CD14-positive monocyte (primary cell): ENCODE results near the gene CEP290. TPM values are rescaled to one million over a fixed set of nuclear protein-coding genes. Genes with fewer than 3 reads are reported as not detected.

Experiments used
- DNase-seq, 3 donors: peaks; one replicate each; pipeline ENCODE4 v3.0.0-alpha.2; 2011 to 2022
- H2AFZ ChIP-seq: 2 replicates; pipeline ENCODE4 v1.6.0; 2012; ENCODE audit warnings: mild to moderate bottlenecking, low read depth, low read length, inconsistent platforms; ENCODE audit not compliant: insufficient read depth, poor library complexity, severe bottlenecking
- H3K27ac ChIP-seq, 2 donors: 1 replicate in 1 of 2; 2 replicates in 1 of 2; pipeline ENCODE4 v1.5.1; 2012 to 2013; ENCODE audit warnings: low read length in 2 of 2, control low read depth in 1 of 2, inconsistent platforms in 1 of 2, low read depth in 1 of 2, mild to moderate bottlenecking in 1 of 2
- H3K27me3 ChIP-seq, 2 donors: one replicate each; pipeline versions ENCODE4 v1.6.0 to v1.6.1; 2011 to 2013; ENCODE audit warnings: low read length in 2 of 2; ENCODE audit not compliant: control insufficient read depth in 2 of 2, insufficient read depth in 2 of 2
- H3K36me3 ChIP-seq, 2 donors: replicated peaks in 1 of 2; 1 replicate in 1 of 2; 2 replicates in 1 of 2; pipeline versions ENCODE4 v1.5.1 to v1.6.1; 2012 to 2013; ENCODE audit warnings: low read length in 2 of 2, control low read depth in 1 of 2, inconsistent platforms in 1 of 2, mild to moderate bottlenecking in 1 of 2; ENCODE audit not compliant: insufficient read depth in 2 of 2, control insufficient read depth in 1 of 2
- H3K4me1 ChIP-seq, 2 donors: 1 replicate in 1 of 2; 2 replicates in 1 of 2; pipeline versions ENCODE4 v1.5.1 to v1.6.1; 2012 to 2013; ENCODE audit warnings: low read length in 2 of 2, control low read depth in 1 of 2, inconsistent platforms in 1 of 2, mild to moderate bottlenecking in 1 of 2, moderate library complexity in 1 of 2; ENCODE audit not compliant: insufficient read depth in 2 of 2, control insufficient read depth in 1 of 2
- H3K4me2 ChIP-seq: replicated peaks from 2 replicates; pipeline ENCODE3; 2012; ENCODE audit warnings: low read length, moderate library complexity, mild to moderate bottlenecking; ENCODE audit not compliant: poor library complexity, severe bottlenecking; ENCODE audit errors: extremely low read depth
- H3K4me3 ChIP-seq, 3 experiments: fragments of 200-600 bp in 1 of 3; sonication (generic) in 1 of 3; replicated peaks in 1 of 3; 1 replicate in 2 of 3; 2 replicates in 1 of 3; pipeline ENCODE4 v1.5.1; 2011 to 2013; ENCODE audit warnings: low read length in 3 of 3, mild to moderate bottlenecking in 3 of 3, control low read depth in 2 of 3, low read depth in 2 of 3, inconsistent platforms in 1 of 3, moderate library complexity in 1 of 3
- H3K79me2 ChIP-seq: 2 replicates; pipeline ENCODE4 v1.6.0; 2012; ENCODE audit warnings: mild to moderate bottlenecking, control low read depth, inconsistent platforms, low read length, moderate library complexity; ENCODE audit not compliant: insufficient read depth
- H3K9ac ChIP-seq: 2 replicates; pipeline ENCODE4 v1.6.0; 2017; ENCODE audit warnings: low read length, mild to moderate bottlenecking; ENCODE audit not compliant: insufficient read depth, poor library complexity, severe bottlenecking
- H3K9me3 ChIP-seq, 2 donors: replicated peaks in 1 of 2; 1 replicate in 1 of 2; 2 replicates in 1 of 2; pipeline versions ENCODE4 v1.5.1 to v1.6.1; 2012 to 2013; ENCODE audit warnings: low read length in 2 of 2, control low read depth in 1 of 2; ENCODE audit not compliant: control insufficient read depth in 1 of 2, insufficient read depth in 1 of 2
- H4K20me1 ChIP-seq: 2 replicates; pipeline ENCODE4 v1.6.0; 2012; ENCODE audit warnings: mild to moderate bottlenecking, low read length, control low read depth, moderate library complexity; ENCODE audit not compliant: insufficient read depth
- H3K27ac Mint-ChIP-seq, 7 donors: one replicate each; pipeline ENCODE4 v1.8.0; 2020; ENCODE audit warnings: mild to moderate bottlenecking in 7 of 7, mixed read lengths in 7 of 7, moderate library complexity in 6 of 7, inconsistent platforms in 2 of 7
- H3K27me3 Mint-ChIP-seq, 3 donors: one replicate each; pipeline ENCODE4 v1.8.0; 2021 to 2022; ENCODE audit warnings: low read depth in 3 of 3, mild to moderate bottlenecking in 3 of 3, mixed read lengths in 3 of 3, moderate library complexity in 3 of 3, inconsistent platforms in 1 of 3
- H3K36me3 Mint-ChIP-seq, 2 donors: one replicate each; pipeline ENCODE4 v1.8.0; 2020; ENCODE audit warnings: mixed read lengths in 2 of 2, inconsistent platforms in 1 of 2, mild to moderate bottlenecking in 1 of 2
- H3K4me1 Mint-ChIP-seq: one replicate; pipeline ENCODE4 v1.8.0; 2020; ENCODE audit warnings: mild to moderate bottlenecking, mixed read lengths
- H3K4me3 Mint-ChIP-seq, 2 donors: one replicate each; pipeline ENCODE4 v1.8.0; 2020; ENCODE audit warnings: mild to moderate bottlenecking in 2 of 2, mixed read lengths in 2 of 2, moderate library complexity in 1 of 2
- H3K9me3 Mint-ChIP-seq, 7 donors: one replicate each; pipeline ENCODE4 v1.8.0; 2020 to 2022; ENCODE audit warnings: mixed read lengths in 7 of 7, mild to moderate bottlenecking in 6 of 7, moderate library complexity in 6 of 7, inconsistent platforms in 2 of 7
- CTCF ChIP-seq: fragments of 200-600 bp; IDR thresholded peaks from one replicate; pipeline ENCODE4 v1.8.0; 2022; ENCODE audit warnings: antibody characterized with exemption, mild to moderate bottlenecking
- WGBS: methylation state at CpG from one replicate; pipeline ENCODE4 v1.1.5; 2013; ENCODE audit warnings: missing lambda C conversion rate; ENCODE audit not compliant: insufficient coverage; 5-methylcytosine and 5-hydroxymethylcytosine counted together
- intact Hi-C, 2 donors: fragments of 100-400 bp; cut with micrococcal nuclease; formaldehyde crosslinking; loops; one replicate each; pipeline versions ENCODE4 v1.15.0 to v1.15.1; 2023
- polyA plus RNA-seq, 3 donors: library from polyadenylated mRNA; depleted of rRNA in 1 of 3; unstranded in 2 of 3; stranded (reverse) in 1 of 3; fragments of 300-500 nt in 2 of 3; fragments of >200 nt in 1 of 3; fragmentation: Illumina TruSeq in 2 of 3; gene quantifications; 1 replicate in 2 of 3; 2 replicates in 1 of 3; pipeline ENCODE4 v1.2.3, GENCODE V29; 2012 to 2021

Gene CEP290
- polyA plus RNA-seq, 3 donors = 0.55 to 1.5 (median 0.71) TPM

- Histone ChIP-seq H3K4me1 (no peaks in the 10 kb centered on the region), H3K9me3 (no peaks in the 10 kb centered on the region), H3K79me2 (no peaks in the 10 kb centered on the region), H3K4me2 (no peak overlapping the region), H3K9ac (no peak overlapping the region), H4K20me1 (no peaks in the 10 kb centered on the region), H3K4me3 (no peak overlapping the region), H3K36me3 (peaks cover 15 to 60% of the 10 kb centered on the region in 2 donors), H3K27me3 (no peaks in the 10 kb centered on the region), H3K27ac (no peak overlapping the region), H2AFZ (no peak overlapping the region)
- no peak overlapping the region for H3K27ac Mint-ChIP-seq
- no peaks in the 10 kb centered on the region for H3K27me3 Mint-ChIP-seq
- H3K9me3 Mint-ChIP-seq = peaks cover 0 to 1% (median 0%) of the 10 kb centered on the region in 7 donors
- DNase-seq = no peak
- H3K4me1 Mint-ChIP-seq = no peaks in the 10 kb centered on the region
- TF ChIP-seq CTCF = no peak
- H3K4me3 Mint-ChIP-seq = no peak overlapping the region
- intact Hi-C loops = no loop called here
- peaks cover 46 to 68% of the 10 kb centered on the region in 2 donors for H3K36me3 Mint-ChIP-seq
Observed at GRCh38 chr12:88172844-88173407, 31.0 kb upstream of the CEP290 start.

GRCh38 chr12:88167384-88167783 is 25.5 kb upstream of the CEP290 start:
- Histone ChIP-seq H2AFZ (no peak overlapping the region), H3K9ac (no peak overlapping the region), H3K27me3 (no peaks in the 10 kb centered on the region), H3K4me2 (no peak overlapping the region), H3K27ac (no peak overlapping the region), H3K9me3 (no peaks in the 10 kb centered on the region), H4K20me1 (no peaks in the 10 kb centered on the region), H3K4me1 (no peaks in the 10 kb centered on the region), H3K4me3 (no peak overlapping the region), H3K79me2 (no peaks in the 10 kb centered on the region), H3K36me3 (peaks cover 25 to 44% of the 10 kb centered on the region in 2 donors)
- no peaks in the 10 kb centered on the region for H3K4me1 Mint-ChIP-seq
- peaks cover 0 to 3% (median 2%) of the 10 kb centered on the region in 7 donors for H3K9me3 Mint-ChIP-seq
- H3K27me3 Mint-ChIP-seq = no peaks in the 10 kb centered on the region
- H3K36me3 Mint-ChIP-seq = peaks cover 47 to 60% of the 10 kb centered on the region in 2 donors
- DNase-seq = no peak
- intact Hi-C loops = no loop called here
- no peak for TF ChIP-seq CTCF
- H3K27ac Mint-ChIP-seq = no peak overlapping the region
- no CpG with 5 or more reads among the region's 2 CpGs for WGBS
- H3K4me3 Mint-ChIP-seq = no peak overlapping the region
